Natural killer cell (primary cell): ENCODE data around the gene JARID2. TPM values are rescaled to one million over a fixed set of nuclear protein-coding genes. Genes with fewer than 3 reads are reported as not detected.

Source experiments
- ATAC-seq, 3 donors: fragments of 150-1000 bp in 2 of 3; fragments of 200-7000 bp in 1 of 3; cut with Tn5 transposase; 1 replicate in 1 of 3; 2 replicates in 2 of 3; pipeline ENCODE4 v1.10.0; 2021; ENCODE audit warnings: mild to moderate bottlenecking in 2 of 3, moderate library complexity in 2 of 3
- DNase-seq, 2 donors: peaks; one replicate each; pipeline versions ENCODE4 v3.0.0 to v3.0.0-alpha.2; 2013 to 2021; ENCODE audit warnings: mixed read lengths in 1 of 2
- H3K27ac ChIP-seq: one replicate; pipeline ENCODE4 v1.5.1; 2013; ENCODE audit warnings: mild to moderate bottlenecking, low read length
- H3K27me3 ChIP-seq: one replicate; pipeline ENCODE4 v1.6.1; 2013; ENCODE audit warnings: low read length; ENCODE audit not compliant: control insufficient read depth, insufficient read depth
- H3K36me3 ChIP-seq: one replicate; pipeline ENCODE4 v1.6.1; 2013; ENCODE audit warnings: low read length; ENCODE audit not compliant: control insufficient read depth, insufficient read depth
- H3K4me1 ChIP-seq: one replicate; pipeline ENCODE4 v1.6.1; 2013; ENCODE audit warnings: low read length; ENCODE audit not compliant: control insufficient read depth, insufficient read depth
- H3K4me3 ChIP-seq: one replicate; pipeline ENCODE4 v1.5.1; 2013; ENCODE audit warnings: low read length
- H3K9me3 ChIP-seq: one replicate; pipeline ENCODE4 v1.6.1; 2013; ENCODE audit warnings: low read length; ENCODE audit not compliant: control insufficient read depth, insufficient read depth
- H3K27ac Mint-ChIP-seq, 2 donors: one replicate each; pipeline ENCODE4 v1.8.0; 2022; ENCODE audit warnings: mild to moderate bottlenecking in 2 of 2, mixed read lengths in 2 of 2, moderate library complexity in 1 of 2
- H3K27me3 Mint-ChIP-seq, 2 donors: one replicate each; pipeline ENCODE4 v1.8.0; 2022; ENCODE audit warnings: low read depth in 2 of 2, mixed read lengths in 2 of 2
- H3K36me3 Mint-ChIP-seq: one replicate; pipeline ENCODE4 v1.8.0; 2022; ENCODE audit warnings: mixed read lengths
- H3K4me1 Mint-ChIP-seq, 2 donors: one replicate each; pipeline ENCODE4 v1.8.0; 2022; ENCODE audit warnings: mixed read lengths in 2 of 2
- H3K4me3 Mint-ChIP-seq: one replicate; pipeline ENCODE4 v1.8.0; 2022; ENCODE audit warnings: mild to moderate bottlenecking, moderate library complexity, mixed read lengths
- H3K9me3 Mint-ChIP-seq, 2 donors: one replicate each; pipeline ENCODE4 v1.8.0; 2022; ENCODE audit warnings: mixed read lengths in 2 of 2
- WGBS: methylation state at CpG from one replicate; pipeline ENCODE4 v1.1.7; 2013; ENCODE audit warnings: missing lambda C conversion rate; ENCODE audit not compliant: insufficient coverage; 5-methylcytosine and 5-hydroxymethylcytosine counted together
- intact Hi-C: fragments of 100-400 bp; cut with micrococcal nuclease; formaldehyde crosslinking; loops from one replicate; pipeline ENCODE4 v1.14.2; 2022
- total RNA-seq, 4 donors: library from RNA; stranded (reverse); fragments of 120-200 nt in 1 of 4; gene quantifications; one replicate each; pipeline versions ENCODE4 v1.2.3 to v1.2.4, GENCODE V29; 2013 to 2022
- TF ChIP-seq, protein P1 (sequence below): fragments of 200-600 bp; IDR thresholded peaks from one replicate; pipeline ENCODE4 v1.8.0; 2022; ENCODE audit warnings: antibody characterized with exemption

Gene JARID2
- total RNA-seq, 3 donors from 2014 or later (not counting 1 experiment from before 2014, with no cell fraction given) = 49.9 to 60.9 (median 60.5) TPM

DNA sequence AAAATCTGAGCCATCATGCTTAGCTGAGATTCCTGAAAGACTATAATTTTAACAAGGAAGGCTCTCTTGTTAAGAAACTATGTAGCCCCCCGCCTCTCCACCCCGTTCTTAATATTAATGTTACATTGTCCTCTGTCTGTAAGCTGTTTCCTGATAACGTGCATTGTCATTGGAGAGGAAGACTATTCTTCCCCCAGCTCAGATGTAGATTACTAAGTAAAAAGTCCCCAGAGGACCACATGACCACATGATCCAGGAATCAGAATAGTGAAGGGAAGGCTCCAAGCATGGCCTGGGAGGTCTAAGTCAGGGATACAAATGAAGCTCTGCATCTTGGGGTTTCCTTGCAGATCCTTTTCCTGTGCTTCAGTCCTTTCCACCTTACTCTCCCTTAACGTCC, 106.4 kb downstream of the JARID2 start:
- no peaks in the 10 kb centered on the region for H3K27me3 ChIP-seq
- TF ChIP-seq, protein P1, sequence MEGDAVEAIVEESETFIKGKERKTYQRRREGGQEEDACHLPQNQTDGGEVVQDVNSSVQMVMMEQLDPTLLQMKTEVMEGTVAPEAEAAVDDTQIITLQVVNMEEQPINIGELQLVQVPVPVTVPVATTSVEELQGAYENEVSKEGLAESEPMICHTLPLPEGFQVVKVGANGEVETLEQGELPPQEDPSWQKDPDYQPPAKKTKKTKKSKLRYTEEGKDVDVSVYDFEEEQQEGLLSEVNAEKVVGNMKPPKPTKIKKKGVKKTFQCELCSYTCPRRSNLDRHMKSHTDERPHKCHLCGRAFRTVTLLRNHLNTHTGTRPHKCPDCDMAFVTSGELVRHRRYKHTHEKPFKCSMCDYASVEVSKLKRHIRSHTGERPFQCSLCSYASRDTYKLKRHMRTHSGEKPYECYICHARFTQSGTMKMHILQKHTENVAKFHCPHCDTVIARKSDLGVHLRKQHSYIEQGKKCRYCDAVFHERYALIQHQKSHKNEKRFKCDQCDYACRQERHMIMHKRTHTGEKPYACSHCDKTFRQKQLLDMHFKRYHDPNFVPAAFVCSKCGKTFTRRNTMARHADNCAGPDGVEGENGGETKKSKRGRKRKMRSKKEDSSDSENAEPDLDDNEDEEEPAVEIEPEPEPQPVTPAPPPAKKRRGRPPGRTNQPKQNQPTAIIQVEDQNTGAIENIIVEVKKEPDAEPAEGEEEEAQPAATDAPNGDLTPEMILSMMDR = no peak
- Mint-ChIP-seq H3K4me1 (peaks cover 71 to 83% of the 10 kb centered on the region in 2 donors), H3K27ac (no peak overlapping the region), H3K36me3 (no peaks in the 10 kb centered on the region), H3K27me3 (no peaks in the 10 kb centered on the region), H3K9me3 (no peaks in the 10 kb centered on the region), H3K4me3 (no peak overlapping the region)
- no peaks in the 10 kb centered on the region for H3K9me3 ChIP-seq
- no peak overlapping the region for H3K27ac ChIP-seq
- H3K4me1 ChIP-seq = peaks cover 10% of the 10 kb centered on the region
- WGBS = 50% methylated on average over 2 of the region's 4 CpGs
- H3K36me3 ChIP-seq = no peaks in the 10 kb centered on the region
- no peak for ATAC-seq
- DNase-seq = no peak
- H3K4me3 ChIP-seq = no peak overlapping the region
- intact Hi-C loops = no loop called here

DNA sequence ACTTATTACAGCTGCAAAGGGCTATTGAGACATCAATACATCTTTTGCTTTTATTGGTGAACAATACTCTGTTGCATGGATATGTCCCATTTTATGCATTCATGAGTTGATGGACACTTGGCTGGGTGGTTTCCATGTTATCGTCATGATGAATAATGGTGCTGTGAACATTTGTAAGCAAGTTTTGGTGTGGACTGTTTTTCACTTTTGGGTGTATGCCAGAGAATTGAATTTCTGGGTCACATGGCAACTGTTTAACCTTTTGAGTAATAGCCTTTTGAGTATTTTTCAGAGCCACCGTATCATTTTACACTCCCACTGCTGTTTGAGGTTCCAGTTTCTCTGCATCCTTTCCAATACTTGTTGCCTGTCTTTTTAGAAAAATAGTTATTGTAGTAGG, 107.0 kb downstream of the JARID2 start:
- no peaks in the 10 kb centered on the region for H3K9me3 Mint-ChIP-seq
- peaks cover 72 to 85% of the 10 kb centered on the region in 2 donors for H3K4me1 Mint-ChIP-seq
- H3K36me3 Mint-ChIP-seq = no peaks in the 10 kb centered on the region
- DNase-seq (no peak), ATAC-seq (no peak)
- Histone ChIP-seq H3K27ac (no peak overlapping the region), H3K36me3 (no peaks in the 10 kb centered on the region), H3K27me3 (no peaks in the 10 kb centered on the region), H3K9me3 (no peaks in the 10 kb centered on the region), H3K4me1 (peaks cover 6% of the 10 kb centered on the region), H3K4me3 (no peak overlapping the region)
- H3K27ac Mint-ChIP-seq = no peak overlapping the region
- TF ChIP-seq, protein P1 = no peak
- no peak overlapping the region for H3K4me3 Mint-ChIP-seq
- intact Hi-C loops = no loop called here
- H3K27me3 Mint-ChIP-seq = no peaks in the 10 kb centered on the region
- 75% methylated on average over 2 of the region's 2 CpGs for WGBS

DNA sequence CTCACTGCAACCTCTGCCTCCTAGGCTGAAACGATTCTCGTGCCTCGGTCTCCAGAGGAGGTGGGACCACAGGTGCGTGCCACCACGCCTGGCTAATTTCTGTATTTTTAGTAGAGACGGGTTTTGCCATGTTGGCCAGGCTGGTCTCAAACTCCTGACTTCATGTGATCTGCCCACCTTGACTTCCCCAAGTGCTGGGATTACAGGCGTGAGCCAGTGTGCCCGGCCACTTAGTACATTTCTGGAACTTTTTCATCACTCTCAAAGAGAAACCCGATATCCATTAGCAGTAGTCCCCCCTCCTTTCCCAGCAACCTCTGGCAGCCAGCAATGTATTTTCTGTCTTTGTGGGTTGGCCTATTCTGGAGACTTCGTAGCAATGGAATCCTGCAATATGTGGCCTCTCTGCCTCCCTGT, 109.8 kb downstream of the JARID2 start:
- no peak overlapping the region for H3K27ac ChIP-seq
- no peaks in the 10 kb centered on the region for H3K27me3 ChIP-seq
- peaks cover 74 to 81% of the 10 kb centered on the region in 2 donors for H3K4me1 Mint-ChIP-seq
- WGBS = 83% methylated on average over 10 of the region's 10 CpGs
- no peak overlapping the region for H3K27ac Mint-ChIP-seq
- TF ChIP-seq, protein P1 = no peak
- H3K9me3 Mint-ChIP-seq = no peaks in the 10 kb centered on the region
- ATAC-seq (no peak), DNase-seq (no peak)
- intact Hi-C loops = no loop called here
- no peaks in the 10 kb centered on the region for H3K27me3 Mint-ChIP-seq
- no peak overlapping the region for H3K4me3 ChIP-seq
- no peak overlapping the region for H3K4me3 Mint-ChIP-seq
- H3K36me3 ChIP-seq = no peaks in the 10 kb centered on the region
- H3K9me3 ChIP-seq = no peaks in the 10 kb centered on the region
- no peaks in the 10 kb centered on the region for H3K36me3 Mint-ChIP-seq
- H3K4me1 ChIP-seq = peaks cover 21% of the 10 kb centered on the region

DNA sequence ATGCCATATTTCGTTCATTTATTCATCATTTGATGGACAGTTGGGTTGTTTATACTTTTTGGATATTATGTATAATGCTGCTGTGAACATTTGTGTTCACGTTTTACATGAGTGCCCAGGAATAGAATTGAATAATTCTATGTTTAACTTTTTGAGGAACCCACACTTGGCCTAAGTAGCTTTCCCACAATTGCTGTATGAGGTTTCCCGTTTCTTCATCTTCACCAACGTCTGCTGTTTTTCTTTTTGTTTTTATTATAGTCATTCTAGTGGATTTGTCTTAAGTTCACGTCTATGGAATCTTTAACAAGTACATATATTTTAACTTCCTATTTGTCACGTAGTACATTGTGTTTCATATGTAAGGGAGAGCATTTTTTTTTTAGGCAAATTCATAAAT, 110.3 kb downstream of the JARID2 start:
- intact Hi-C loops = no loop called here
- Mint-ChIP-seq H3K4me1 (peaks cover 73 to 76% of the 10 kb centered on the region in 2 donors), H3K4me3 (no peak overlapping the region), H3K9me3 (no peaks in the 10 kb centered on the region), H3K27ac (no peak overlapping the region), H3K36me3 (no peaks in the 10 kb centered on the region), H3K27me3 (no peaks in the 10 kb centered on the region)
- H3K27ac ChIP-seq = no peak overlapping the region
- no peak overlapping the region for H3K4me3 ChIP-seq
- H3K9me3 ChIP-seq = no peaks in the 10 kb centered on the region
- DNase-seq (no peak), ATAC-seq (no peak)
- 68% methylated on average over 2 of the region's 6 CpGs for WGBS
- peaks cover 21% of the 10 kb centered on the region for H3K4me1 ChIP-seq
- H3K36me3 ChIP-seq = no peaks in the 10 kb centered on the region
- TF ChIP-seq, protein P1 = no peak
- no peaks in the 10 kb centered on the region for H3K27me3 ChIP-seq
